HL-60 (cell line): ENCODE measurements around the gene SPIRE1.

Source experiments
- GABPA ChIP-seq: IDR thresholded peaks from 2 replicates; pipeline ENCODE4 v1.6.1; 2012; ENCODE audit warnings: low read depth
- POLR2AphosphoS5 ChIP-seq: IDR thresholded peaks from 2 replicates; pipeline ENCODE4 v1.6.1; 2012; ENCODE audit warnings: low read depth
- SPI1 ChIP-seq: IDR thresholded peaks from 2 replicates; pipeline ENCODE4 v1.6.1; 2012; ENCODE audit warnings: low read depth, mild to moderate bottlenecking, borderline replicate concordance
- TF ChIP-seq, protein P1 (sequence below): IDR thresholded peaks from one replicate; pipeline ENCODE4 v1.5.1; 2011; ENCODE audit warnings: low read length, control low read depth, inconsistent platforms; ENCODE audit not compliant: insufficient read depth
- TF ChIP-seq, protein P2 (sequence below): IDR thresholded peaks from 2 replicates; pipeline ENCODE4 v1.6.1; 2012; ENCODE audit warnings: low read depth; ENCODE audit not compliant: insufficient replicate concordance

DNA sequence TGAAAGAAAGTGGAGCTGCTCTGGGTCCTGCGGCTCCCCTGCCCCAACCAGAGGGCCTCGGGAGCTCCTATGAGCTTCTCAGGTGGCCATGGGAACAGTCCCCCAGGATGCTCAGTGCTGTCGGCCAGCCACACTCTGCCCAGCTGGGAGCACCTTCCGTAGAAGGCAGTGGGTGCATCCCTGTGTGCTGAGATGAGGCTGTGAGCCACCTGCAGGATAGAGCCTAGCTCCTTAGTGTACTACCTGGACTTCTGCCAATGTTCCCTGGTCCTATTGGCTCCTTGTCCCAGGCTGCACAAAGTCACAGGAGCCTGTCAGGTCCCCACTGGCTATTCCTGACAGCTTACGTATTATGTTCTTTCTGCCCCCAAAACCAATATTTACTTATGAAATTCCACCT is 234.1 kb downstream of the SPIRE1 start:
- TF ChIP-seq, protein P1, sequence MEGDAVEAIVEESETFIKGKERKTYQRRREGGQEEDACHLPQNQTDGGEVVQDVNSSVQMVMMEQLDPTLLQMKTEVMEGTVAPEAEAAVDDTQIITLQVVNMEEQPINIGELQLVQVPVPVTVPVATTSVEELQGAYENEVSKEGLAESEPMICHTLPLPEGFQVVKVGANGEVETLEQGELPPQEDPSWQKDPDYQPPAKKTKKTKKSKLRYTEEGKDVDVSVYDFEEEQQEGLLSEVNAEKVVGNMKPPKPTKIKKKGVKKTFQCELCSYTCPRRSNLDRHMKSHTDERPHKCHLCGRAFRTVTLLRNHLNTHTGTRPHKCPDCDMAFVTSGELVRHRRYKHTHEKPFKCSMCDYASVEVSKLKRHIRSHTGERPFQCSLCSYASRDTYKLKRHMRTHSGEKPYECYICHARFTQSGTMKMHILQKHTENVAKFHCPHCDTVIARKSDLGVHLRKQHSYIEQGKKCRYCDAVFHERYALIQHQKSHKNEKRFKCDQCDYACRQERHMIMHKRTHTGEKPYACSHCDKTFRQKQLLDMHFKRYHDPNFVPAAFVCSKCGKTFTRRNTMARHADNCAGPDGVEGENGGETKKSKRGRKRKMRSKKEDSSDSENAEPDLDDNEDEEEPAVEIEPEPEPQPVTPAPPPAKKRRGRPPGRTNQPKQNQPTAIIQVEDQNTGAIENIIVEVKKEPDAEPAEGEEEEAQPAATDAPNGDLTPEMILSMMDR, result no peak
- TF ChIP-seq, protein P2, sequence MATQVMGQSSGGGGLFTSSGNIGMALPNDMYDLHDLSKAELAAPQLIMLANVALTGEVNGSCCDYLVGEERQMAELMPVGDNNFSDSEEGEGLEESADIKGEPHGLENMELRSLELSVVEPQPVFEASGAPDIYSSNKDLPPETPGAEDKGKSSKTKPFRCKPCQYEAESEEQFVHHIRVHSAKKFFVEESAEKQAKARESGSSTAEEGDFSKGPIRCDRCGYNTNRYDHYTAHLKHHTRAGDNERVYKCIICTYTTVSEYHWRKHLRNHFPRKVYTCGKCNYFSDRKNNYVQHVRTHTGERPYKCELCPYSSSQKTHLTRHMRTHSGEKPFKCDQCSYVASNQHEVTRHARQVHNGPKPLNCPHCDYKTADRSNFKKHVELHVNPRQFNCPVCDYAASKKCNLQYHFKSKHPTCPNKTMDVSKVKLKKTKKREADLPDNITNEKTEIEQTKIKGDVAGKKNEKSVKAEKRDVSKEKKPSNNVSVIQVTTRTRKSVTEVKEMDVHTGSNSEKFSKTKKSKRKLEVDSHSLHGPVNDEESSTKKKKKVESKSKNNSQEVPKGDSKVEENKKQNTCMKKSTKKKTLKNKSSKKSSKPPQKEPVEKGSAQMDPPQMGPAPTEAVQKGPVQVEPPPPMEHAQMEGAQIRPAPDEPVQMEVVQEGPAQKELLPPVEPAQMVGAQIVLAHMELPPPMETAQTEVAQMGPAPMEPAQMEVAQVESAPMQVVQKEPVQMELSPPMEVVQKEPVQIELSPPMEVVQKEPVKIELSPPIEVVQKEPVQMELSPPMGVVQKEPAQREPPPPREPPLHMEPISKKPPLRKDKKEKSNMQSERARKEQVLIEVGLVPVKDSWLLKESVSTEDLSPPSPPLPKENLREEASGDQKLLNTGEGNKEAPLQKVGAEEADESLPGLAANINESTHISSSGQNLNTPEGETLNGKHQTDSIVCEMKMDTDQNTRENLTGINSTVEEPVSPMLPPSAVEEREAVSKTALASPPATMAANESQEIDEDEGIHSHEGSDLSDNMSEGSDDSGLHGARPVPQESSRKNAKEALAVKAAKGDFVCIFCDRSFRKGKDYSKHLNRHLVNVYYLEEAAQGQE, result no peak
- no peak for TF ChIP-seq POLR2AphosphoS5
- TF ChIP-seq GABPA, result no peak
- no peak for TF ChIP-seq SPI1
